Upper lobe of left lung (tissue), 6 donors: ENCODE measurements around the gene ATG7. TPM values are rescaled to one million over a fixed set of nuclear protein-coding genes. Genes with fewer than 3 reads are reported as not detected.
"Not testable (repeated sequence)": the region's sequence is repeated elsewhere in the genome, so short reads cannot be mapped to it uniquely, and the experiment has no call there.

ENCODE experiments used
- ATAC-seq, 2 donors: fragments of 200-7000 bp; cut with Tn5 transposase; one replicate each; pipeline ENCODE4 v1.9.1; 2022; ENCODE audit warnings: mild to moderate bottlenecking in 2 of 2, moderate library complexity in 2 of 2; ENCODE audit not compliant: low FRiP score in 2 of 2
- DNase-seq, 2 donors: peaks; one replicate each; pipeline ENCODE4 v3.0.0-alpha.2; 2019 to 2020
- H3K27ac ChIP-seq, 4 donors: fragments of 200-600 bp; sonication (generic); one replicate each; pipeline ENCODE4 v1.5.1; 2016 to 2019
- H3K27me3 ChIP-seq, 4 donors: fragments of 200-600 bp; sonication (generic); one replicate each; pipeline ENCODE4 v1.5.1; 2017 to 2019
- H3K36me3 ChIP-seq, 4 donors: fragments of 200-600 bp; sonication (generic); one replicate each; pipeline ENCODE4 v1.5.1; 2016 to 2019
- H3K4me1 ChIP-seq, 4 donors: fragments of 200-600 bp; sonication (generic); one replicate each; pipeline ENCODE4 v1.5.1; 2018 to 2019
- H3K4me3 ChIP-seq, 4 donors: fragments of 200-600 bp; sonication (generic); one replicate each; pipeline ENCODE4 v1.5.1; 2017 to 2019; ENCODE audit warnings: mild to moderate bottlenecking in 2 of 4, moderate library complexity in 1 of 4
- H3K9me3 ChIP-seq, 4 donors: fragments of 200-600 bp; sonication (generic); one replicate each; pipeline ENCODE4 v1.5.1; 2018 to 2019
- EP300 ChIP-seq, 4 donors: sonication (generic); formaldehyde crosslinking; IDR thresholded peaks; one replicate each; pipeline ENCODE4 v1.5.1; 2017; ENCODE audit warnings: antibody characterized with exemption in 4 of 4, control low read depth in 2 of 4
- POLR2A ChIP-seq, 4 donors: fragments of 450-650 bp; IDR thresholded peaks; one replicate each; pipeline ENCODE4 v1.5.1; 2016 to 2017; ENCODE audit warnings: antibody characterized with exemption in 4 of 4, mild to moderate bottlenecking in 2 of 4
- POLR2AphosphoS5 ChIP-seq, 2 donors: sonication (generic); formaldehyde crosslinking; IDR thresholded peaks; one replicate each; pipeline ENCODE4 v1.5.1; 2017; ENCODE audit warnings: antibody characterized with exemption in 2 of 2
- WGBS, 2 donors: methylation state at CpG; one replicate each; pipeline ENCODE4 v1.1.5; 2017 to 2018; 5-methylcytosine and 5-hydroxymethylcytosine counted together
- total RNA-seq, 6 donors: library from RNA; depleted of rRNA in 4 of 6; stranded (reverse); fragments of >200 nt in 4 of 6; gene quantifications; one replicate each; pipeline versions ENCODE4 v1.1.0 to v1.2.1, GENCODE V29; 2016 to 2021
- TF ChIP-seq, protein P1 (sequence below), 6 experiments: fragments of 450-650 bp in 4 of 6; fragments of 200-600 bp in 2 of 6; sonication (generic) in 2 of 6; IDR thresholded peaks; one replicate each; pipeline ENCODE4 v1.5.1; 2016 to 2019; ENCODE audit warnings: antibody characterized with exemption in 6 of 6
- donor health status: DM: no; HTN: no; CAD: no; lungs with moderate emphysema.
- donor health status: DM: no; HTN: yes; CAD: no; lungs with severe emphysema.

Gene ATG7
- total RNA-seq, 6 donors from 2014 or later: 52.4 to 195 (median 74.1) TPM

DNA sequence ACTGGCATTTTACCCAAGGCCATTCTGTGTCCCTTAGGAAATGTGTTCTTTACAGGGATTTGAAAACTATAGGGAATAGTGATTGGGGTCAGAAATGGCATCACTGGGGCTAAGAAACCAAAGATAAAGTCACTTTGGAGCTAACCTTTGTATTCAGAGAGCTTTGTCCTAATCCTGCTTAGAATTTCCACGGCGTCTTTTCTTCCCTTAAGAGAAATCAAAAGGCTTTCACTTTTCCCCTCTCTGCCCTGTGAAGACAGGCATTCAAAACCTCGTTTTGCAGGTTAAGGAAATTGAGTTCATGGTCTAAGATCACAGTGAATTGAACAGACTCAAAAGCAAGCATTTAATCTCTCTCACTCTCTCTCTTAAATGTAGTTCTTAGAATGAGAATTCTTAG lies 189.0 kb downstream of the ATG7 start:
- no peaks in the 10 kb centered on the region for H3K9me3 ChIP-seq
- no peaks in the 10 kb centered on the region for H3K4me1 ChIP-seq
- H3K36me3 ChIP-seq: no peaks in the 10 kb centered on the region
- DNase-seq: no peak
- no peak for ATAC-seq
- H3K27me3 ChIP-seq: no peaks in the 10 kb centered on the region
- H3K27ac ChIP-seq: no peak overlapping the region
- TF ChIP-seq POLR2AphosphoS5 (IDR thresholded peaks at IDR 0.05) (no peak), POLR2A (IDR thresholded peaks at IDR 0.05) (no peak), EP300 (IDR thresholded peaks at IDR 0.05) (no peak)
- TF ChIP-seq, protein P1, sequence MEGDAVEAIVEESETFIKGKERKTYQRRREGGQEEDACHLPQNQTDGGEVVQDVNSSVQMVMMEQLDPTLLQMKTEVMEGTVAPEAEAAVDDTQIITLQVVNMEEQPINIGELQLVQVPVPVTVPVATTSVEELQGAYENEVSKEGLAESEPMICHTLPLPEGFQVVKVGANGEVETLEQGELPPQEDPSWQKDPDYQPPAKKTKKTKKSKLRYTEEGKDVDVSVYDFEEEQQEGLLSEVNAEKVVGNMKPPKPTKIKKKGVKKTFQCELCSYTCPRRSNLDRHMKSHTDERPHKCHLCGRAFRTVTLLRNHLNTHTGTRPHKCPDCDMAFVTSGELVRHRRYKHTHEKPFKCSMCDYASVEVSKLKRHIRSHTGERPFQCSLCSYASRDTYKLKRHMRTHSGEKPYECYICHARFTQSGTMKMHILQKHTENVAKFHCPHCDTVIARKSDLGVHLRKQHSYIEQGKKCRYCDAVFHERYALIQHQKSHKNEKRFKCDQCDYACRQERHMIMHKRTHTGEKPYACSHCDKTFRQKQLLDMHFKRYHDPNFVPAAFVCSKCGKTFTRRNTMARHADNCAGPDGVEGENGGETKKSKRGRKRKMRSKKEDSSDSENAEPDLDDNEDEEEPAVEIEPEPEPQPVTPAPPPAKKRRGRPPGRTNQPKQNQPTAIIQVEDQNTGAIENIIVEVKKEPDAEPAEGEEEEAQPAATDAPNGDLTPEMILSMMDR (IDR thresholded peaks at IDR 0.05): no peak
- no peak overlapping the region for H3K4me3 ChIP-seq
- 93 to 97% methylated on average over 3 of the region's 3 CpGs for WGBS, 2 donors

DNA sequence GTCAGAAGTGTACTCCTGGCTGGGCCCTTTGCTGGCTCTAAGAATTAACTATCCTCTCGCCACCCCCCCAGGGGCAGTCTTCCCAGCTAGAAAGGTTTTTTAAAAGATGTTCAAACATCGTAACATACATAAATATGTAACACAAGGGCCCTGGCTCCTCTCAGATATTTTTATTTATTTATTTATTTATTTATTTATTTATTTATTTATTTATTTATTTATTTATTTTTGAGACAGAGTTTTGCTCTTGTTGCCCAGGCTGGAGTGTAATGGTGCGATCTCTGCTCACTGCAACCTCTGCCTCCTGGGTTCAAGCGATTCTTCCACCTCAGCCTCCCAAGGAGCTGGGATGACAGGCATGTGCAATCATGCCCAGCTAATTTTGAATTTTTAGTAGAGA lies 190.5 kb downstream of the ATG7 start:
- not testable (repeated sequence) for H3K27ac ChIP-seq, H3K36me3 ChIP-seq, H3K4me1 ChIP-seq, H3K27me3 ChIP-seq, DNase-seq, H3K9me3 ChIP-seq, ATAC-seq, H3K4me3 ChIP-seq
- 82 to 94% methylated on average over 4 of the region's 4 CpGs for WGBS, 2 donors

DNA sequence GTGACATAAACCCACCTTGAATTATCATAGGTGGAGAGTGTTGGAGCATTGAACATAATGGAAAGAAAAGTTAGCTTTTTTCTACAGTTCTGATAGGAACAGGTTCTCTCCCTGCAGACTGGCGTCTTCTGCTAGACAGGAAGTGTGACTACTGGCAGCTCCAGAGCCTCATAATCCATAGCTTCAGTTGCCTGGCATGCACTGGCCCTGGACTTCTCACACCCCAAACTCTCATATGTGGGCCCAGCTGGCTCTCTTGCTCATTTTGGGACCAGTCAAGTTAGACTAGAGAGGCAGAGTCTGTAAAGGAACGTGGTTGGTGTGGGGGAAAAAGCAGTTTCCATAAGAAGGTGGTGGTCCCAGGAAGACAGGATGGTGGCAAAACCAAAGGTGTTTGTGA lies 191.4 kb downstream of the ATG7 start:
- H3K27me3 ChIP-seq: no peaks in the 10 kb centered on the region
- H3K4me3 ChIP-seq: no peak overlapping the region
- 84 to 95% methylated on average over 2 of the region's 2 CpGs for WGBS, 2 donors
- H3K4me1 ChIP-seq: peaks cover 0 to 2% (median 0%) of the 10 kb centered on the region in 4 donors
- peaks cover 0 to 10% (median 1%) of the 10 kb centered on the region in 4 donors for H3K36me3 ChIP-seq
- TF ChIP-seq, protein P1 (IDR thresholded peaks at IDR 0.05): no peak
- TF ChIP-seq POLR2AphosphoS5 (IDR thresholded peaks at IDR 0.05) (no peak), POLR2A (IDR thresholded peaks at IDR 0.05) (no peak), EP300 (IDR thresholded peaks at IDR 0.05) (no peak)
- no peak for ATAC-seq
- no peak for DNase-seq
- H3K27ac ChIP-seq: no peak overlapping the region
- no peaks in the 10 kb centered on the region for H3K9me3 ChIP-seq

DNA sequence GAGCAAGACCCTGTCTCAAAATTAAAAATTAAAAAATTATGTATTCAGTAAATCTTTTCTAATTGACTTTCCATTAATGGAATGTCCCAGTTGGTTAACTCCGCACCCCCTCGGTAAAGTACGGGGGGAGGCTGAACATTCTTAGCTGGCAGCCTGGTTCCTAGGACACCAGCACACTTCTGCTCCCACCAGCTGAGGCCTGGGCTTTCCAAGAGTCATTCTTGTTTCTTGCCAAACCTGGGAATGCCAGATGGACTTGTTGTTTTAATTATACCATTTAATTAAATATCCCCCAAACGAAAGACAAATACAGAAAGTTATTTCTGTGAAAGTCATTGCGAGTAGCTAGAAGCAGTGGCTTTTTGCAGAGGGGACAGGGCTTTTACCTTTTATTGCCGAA lies 192.2 kb downstream of the ATG7 start:
- H3K27ac ChIP-seq: no peak overlapping the region

DNA sequence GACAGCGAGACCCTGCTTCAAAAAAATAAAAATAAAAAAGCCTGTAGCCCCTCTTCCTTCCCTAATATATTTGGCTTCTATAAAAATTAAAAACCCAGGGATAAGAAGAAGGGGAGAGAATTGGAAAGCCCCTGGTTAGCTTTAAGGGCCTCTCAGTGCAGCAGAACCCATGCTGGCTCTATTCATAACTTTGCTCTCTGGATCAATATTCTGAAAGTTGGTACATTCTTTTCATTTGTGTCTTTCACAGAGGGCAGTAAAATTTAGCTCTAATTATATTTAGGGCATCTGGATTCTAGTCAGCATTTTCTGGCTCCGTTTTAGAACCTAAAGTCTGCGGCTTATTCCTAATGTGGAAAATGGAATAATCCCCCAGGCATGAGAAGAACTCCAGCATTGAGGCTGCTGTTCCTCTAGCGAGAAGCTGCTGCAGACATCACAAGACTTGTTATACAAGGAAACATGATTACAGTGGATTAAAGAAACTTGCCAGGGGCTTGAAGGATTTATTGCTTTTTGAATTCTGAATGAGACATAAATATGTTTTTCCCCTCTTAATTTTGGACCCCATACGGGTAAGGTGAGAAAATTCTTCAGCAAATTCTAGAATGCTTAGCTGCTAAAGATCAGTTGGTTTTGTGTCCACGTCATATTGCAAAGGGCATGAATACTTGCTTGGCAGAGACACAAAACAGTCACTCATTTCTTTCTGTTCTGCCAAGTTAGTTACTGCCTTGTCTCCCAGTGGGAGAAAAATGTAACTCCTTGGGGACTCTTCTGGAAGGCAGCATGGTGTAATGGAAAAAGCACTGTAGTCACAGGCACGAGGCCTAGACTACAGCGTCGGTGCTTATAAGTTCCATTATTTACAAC lies 193.8 kb downstream of the ATG7 start:
- H3K27me3 ChIP-seq: no peaks in the 10 kb centered on the region
- DNase-seq (no peak), ATAC-seq (peak in 1 of 2 donors; percentile 74)
- peaks cover 0 to 2% (median 0%) of the 10 kb centered on the region in 4 donors for H3K4me1 ChIP-seq
- H3K9me3 ChIP-seq: no peaks in the 10 kb centered on the region
- WGBS, 2 donors: 72 to 85% methylated on average over 9 of the region's 9 CpGs
- no peak overlapping the region for H3K4me3 ChIP-seq
- TF ChIP-seq POLR2AphosphoS5 (IDR thresholded peaks at IDR 0.05) (no peak), POLR2A (IDR thresholded peaks at IDR 0.05) (no peak), EP300 (IDR thresholded peaks at IDR 0.05) (no peak)
- TF ChIP-seq, protein P1 (IDR thresholded peaks at IDR 0.05): no peak
- peaks cover 0 to 10% (median 2%) of the 10 kb centered on the region in 4 donors for H3K36me3 ChIP-seq
- peak overlapping the region in 3 of 4 donors; percentile 3 to 57 (median 10) for H3K27ac ChIP-seq

More for the DNA sequence above, 192.2 kb downstream of the ATG7 start:
- no peak for DNase-seq
- no peaks in the 10 kb centered on the region for H3K9me3 ChIP-seq
- H3K36me3 ChIP-seq: peaks cover 0 to 10% (median 2%) of the 10 kb centered on the region in 4 donors
- H3K4me1 ChIP-seq: peaks cover 0 to 2% (median 0%) of the 10 kb centered on the region in 4 donors
- no peak for ATAC-seq
- no peak overlapping the region for H3K4me3 ChIP-seq
- no peaks in the 10 kb centered on the region for H3K27me3 ChIP-seq
- TF ChIP-seq, protein P1 (IDR thresholded peaks at IDR 0.05): no peak
- TF ChIP-seq EP300 (IDR thresholded peaks at IDR 0.05) (no peak), POLR2AphosphoS5 (IDR thresholded peaks at IDR 0.05) (no peak), POLR2A (IDR thresholded peaks at IDR 0.05) (no peak)
- WGBS, 2 donors: 92 to 95% methylated on average over 6 of the region's 6 CpGs
